GM10266 (cell line): Measurements from ENCODE around the gene SLC16A13.
A peak's percentile ranks its signal among the peaks of the same experiment; 100 is the strongest.

Experiments used
- DNase-seq: peaks from one replicate; pipeline ENCODE4 v3.0.0; 2012; ENCODE audit errors: extremely low spot score
- CTCF ChIP-seq: IDR thresholded peaks from 2 replicates; pipeline ENCODE4 v1.5.1; 2012; ENCODE audit warnings: mild to moderate bottlenecking, low read depth; ENCODE audit not compliant: control insufficient read depth, insufficient read depth; ENCODE audit errors: missing control alignments

The SLC16A13 gene

GRCh38 chr17:7025245-7025644, 10.6 kb upstream of the SLC16A13 start:
- no peak for TF ChIP-seq CTCF
- DNase-seq = no peak

- no peak for TF ChIP-seq CTCF
- no peak for DNase-seq
Measured at GRCh38 chr17:7026471-7027115, 9.2 kb upstream of the SLC16A13 start.

GRCh38 chr17:7027335-7027734, 8.5 kb upstream of the SLC16A13 start:
- DNase-seq = no peak
- TF ChIP-seq CTCF = no peak

- no peak for DNase-seq
- TF ChIP-seq CTCF = no peak
Measured at GRCh38 chr17:7029096-7029495, 6.7 kb upstream of the SLC16A13 start.

DNA sequence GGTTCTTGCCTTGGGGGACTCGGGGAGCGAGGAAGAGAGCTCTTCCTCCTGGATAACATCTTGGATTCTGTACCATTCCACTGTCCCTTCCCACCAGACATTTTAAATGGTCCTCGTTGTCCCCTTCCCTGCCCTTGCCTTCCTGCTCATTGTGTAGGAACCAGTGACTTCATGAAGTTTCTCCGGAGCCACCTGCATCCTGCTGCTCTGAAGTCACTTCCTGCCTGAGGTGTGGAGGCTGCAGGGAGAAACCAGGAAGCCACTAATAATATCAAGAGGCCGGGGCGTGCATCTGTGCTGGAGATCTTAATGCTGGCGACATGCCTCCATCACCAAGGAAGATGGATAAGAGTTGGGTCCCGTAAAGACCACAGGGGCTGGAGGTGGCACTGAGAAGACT, 6.2 kb upstream of the SLC16A13 start:
- DNase-seq = peak; percentile 45
- TF ChIP-seq CTCF = no peak

DNA sequence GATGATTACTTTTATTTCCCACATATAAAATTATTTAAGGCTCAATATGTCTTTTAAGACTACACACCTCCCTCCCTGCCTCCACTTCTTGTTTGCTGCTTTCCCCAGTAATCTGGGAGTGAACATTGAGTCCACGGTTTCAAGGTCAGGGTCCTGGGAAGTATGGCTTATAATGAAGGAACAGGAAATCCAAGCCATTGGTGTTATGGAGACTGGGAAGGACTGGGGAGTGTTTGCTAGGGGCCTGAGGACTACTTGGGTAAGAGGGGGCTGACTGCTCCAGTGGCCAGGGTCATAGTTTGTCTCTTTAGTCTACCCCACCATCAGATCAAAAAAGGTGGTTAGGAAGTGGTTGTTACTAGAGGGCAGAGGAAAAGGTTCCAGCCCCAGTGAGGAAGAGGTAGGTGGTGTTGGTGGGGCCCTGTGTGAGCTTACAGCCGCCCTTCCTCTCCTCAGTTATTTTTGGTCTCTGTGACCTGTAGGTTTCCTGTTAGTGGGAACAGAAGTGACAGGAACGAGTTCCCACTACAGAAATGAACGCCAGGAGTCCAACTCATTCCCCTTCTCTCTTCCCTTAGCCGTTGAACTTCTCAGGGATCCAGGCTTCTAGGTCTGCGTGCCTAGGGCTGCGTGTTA, 742 bp upstream of the SLC16A13 start:
- DNase-seq = no peak

More for the DNA sequence above, 742 bp upstream of the SLC16A13 start:
- TF ChIP-seq CTCF = no peak
